ENCODE measurements around the gene NPR3. TPM values are rescaled to one million over a fixed set of nuclear protein-coding genes. Genes with fewer than 3 reads are reported as not detected.

Gene NPR3
- total RNA-seq, 1 experiment from 2014 or later, result not detected

GRCh38 chr5:32664523-32664922 is 46.6 kb upstream of the NPR3 start:
- no peak for DNase-seq
- Histone ChIP-seq H4K8ac (replicated peaks; ENCODE audit: insufficient read length, low read depth, low read length) (no peak overlapping the region), H2BK20ac (ENCODE audit: low read depth, low read length, poor library complexity, severe bottlenecking) (no peak overlapping the region), H3K4me2 (ENCODE audit: insufficient read depth, insufficient read length, low read length) (no peak overlapping the region), H3K4me1 (ENCODE audit: insufficient read depth, low read length) (no peaks in the 10 kb centered on the region), H3K79me1 (ENCODE audit: insufficient read depth, low read depth, low read length, poor library complexity, severe bottlenecking) (no peaks in the 10 kb centered on the region), H2AFZ (ENCODE audit: low read length) (no peak overlapping the region), H2BK5ac (ENCODE audit: insufficient read length, low read length) (no peak overlapping the region), H2BK12ac (ENCODE audit: insufficient read length, low read depth, low read length) (no peak overlapping the region), H2BK120ac (ENCODE audit: low read depth, low read length, poor library complexity, severe bottlenecking) (no peak overlapping the region), H3K14ac (ENCODE audit: insufficient read depth, low read length) (no peak overlapping the region), H3K56ac (ENCODE audit: insufficient read length, low read depth, low read length) (no peak overlapping the region), H3K27me3 (ENCODE audit: insufficient read depth, low read length) (no peaks in the 10 kb centered on the region), H2BK15ac (ENCODE audit: low read depth, low read length) (no peak overlapping the region), H3K23ac (ENCODE audit: insufficient read length, low read depth, low read length) (no peak overlapping the region), H4K91ac (ENCODE audit: insufficient read length, low read depth, low read length) (no peak overlapping the region), H3K27ac (ENCODE audit: insufficient read length, low read depth, low read length) (no peak overlapping the region), H4K5ac (ENCODE audit: insufficient read length, low read depth, low read length) (no peak overlapping the region), H3K9me3 (ENCODE audit: control insufficient read depth, low read depth, low read length) (no peaks in the 10 kb centered on the region), H3K23me2 (ENCODE audit: insufficient read length, low read depth, low read length, poor library complexity, severe bottlenecking) (no peaks in the 10 kb centered on the region), H3K18ac (ENCODE audit: insufficient read length, low read depth, low read length) (no peak overlapping the region), H3K79me2 (ENCODE audit: insufficient read depth, low read length) (no peaks in the 10 kb centered on the region), H3K9ac (ENCODE audit: extremely low read depth, insufficient read length, low read length) (no peak overlapping the region), H3T11ph (ENCODE audit: low read length) (no peak overlapping the region), H2AK5ac (ENCODE audit: insufficient read length, low read length) (no peak overlapping the region), H3K4ac (ENCODE audit: low read depth, low read length) (no peak overlapping the region), H4K20me1 (ENCODE audit: control insufficient read depth, insufficient read depth, insufficient read length) (no peaks in the 10 kb centered on the region)
- Mint-ChIP-seq H3K4me3 (no peak overlapping the region), H3K27me3 (ENCODE audit: low read depth) (peaks cover 3% of the 10 kb centered on the region), H3K4me1 (peaks cover 0 to 5% of the 10 kb centered on the region in 2 experiments; a peak in 1 of 4 replicates), H3K9me3 (peaks cover 20 to 22% of the 10 kb centered on the region in 2 experiments), H3K36me3 (ENCODE audit: insufficient read depth in 1 of 3, low read depth in 3 of 3) (peaks cover 0 to 8% (median 4%) of the 10 kb centered on the region in 3 experiments; a peak in 5 of 7 replicates), H3K27ac (no peak overlapping the region)
- no peak for TF ChIP-seq CTCF (conservative IDR thresholded peaks at IDR 0.05)
- no CpG with 5 or more reads among the region's 8 CpGs for WGBS (ENCODE audit: extremely low coverage, insufficient read length, low lambda C conversion rate)

All from H9 (cell line).